HG03354 (cell line): ENCODE results near the gene PTGR3.

Source experiments
- ATAC-seq: cut with Tn5 transposase; IDR thresholded peaks from one replicate; pipeline ENCODE4 v1.9.1; 2021; ENCODE audit warnings: mild to moderate bottlenecking; ENCODE audit not compliant: unreplicated experiment, poor library complexity, severe bottlenecking

The PTGR3 gene

GRCh38 chr18:75209129-75209950 is at the start of gene PTGR3:
Gene PTGR3, minus strand, starts transcription at chr18:75209139. Its CDS starts 81 bp downstream, at chr18:75209058.
- peak; percentile 52 for ATAC-seq

- ATAC-seq: no peak
These were observed 48.7 kb upstream of the PTGR3 start for GRCh38 chr18:75257605-75258004.

- ATAC-seq: no peak
These were observed 47.4 kb upstream of the PTGR3 start for GRCh38 chr18:75256376-75256775.

GRCh38 chr18:75255094-75255493 is 46.2 kb upstream of the PTGR3 start:
- ATAC-seq: no peak

GRCh38 chr18:75253784-75254183 is 44.8 kb upstream of the PTGR3 start:
- ATAC-seq: no peak

GRCh38 chr18:75253043-75253442 is 44.1 kb upstream of the PTGR3 start:
- ATAC-seq: no peak

- ATAC-seq: no peak
These were observed 43.2 kb upstream of the PTGR3 start for GRCh38 chr18:75252136-75252535.

GRCh38 chr18:75251466-75251865 is 42.5 kb upstream of the PTGR3 start:
- no peak for ATAC-seq

GRCh38 chr18:75250471-75250821 is 41.5 kb upstream of the PTGR3 start:
- ATAC-seq: no peak

- no peak for ATAC-seq
These were observed 40.9 kb upstream of the PTGR3 start for GRCh38 chr18:75249672-75250470.

GRCh38 chr18:75249175-75249518 is 40.2 kb upstream of the PTGR3 start:
- ATAC-seq: no peak

GRCh38 chr18:75248426-75249174 is 39.7 kb upstream of the PTGR3 start:
- ATAC-seq: no peak

- peak; percentile 74 for ATAC-seq
These were observed 38.9 kb upstream of the PTGR3 start for GRCh38 chr18:75247611-75248421.

GRCh38 chr18:75246721-75247610 is 38.0 kb upstream of the PTGR3 start:
- ATAC-seq: no peak

- no peak for ATAC-seq
These were observed 35.7 kb upstream of the PTGR3 start for GRCh38 chr18:75244351-75245313.

- no peak for ATAC-seq
These were observed 32.8 kb upstream of the PTGR3 start for GRCh38 chr18:75241705-75242104.

GRCh38 chr18:75240433-75240832 is 31.5 kb upstream of the PTGR3 start:
- no peak for ATAC-seq

GRCh38 chr18:75238786-75239185 is 29.8 kb upstream of the PTGR3 start:
- no peak for ATAC-seq
